ENCODE data around the gene RAPGEF4.

The RAPGEF4 gene

GRCh38 chr2:173001664-173002604 is 266.3 kb downstream of the RAPGEF4 start:
- CTCF ChIA-PET, result interaction anchor here (0.5 kb wide), 1 partner anchor 175 kb away, joined by 3 read pairs; no protein-coding TSS in a partner anchor
- POLR2A ChIA-PET, result no interaction called here
- Histone ChIP-seq H3K27ac (ENCODE audit: extremely low read depth, low read depth, low read length) (no peak overlapping the region; the same call in 1 of the 2 replicates), H3K36me3 (ENCODE audit: control insufficient read depth in 2 of 2, insufficient read depth in 1 of 2, low read length in 2 of 2) (no peaks in the 10 kb centered on the region), H3K9me3 (ENCODE audit: control insufficient read depth, insufficient read depth, low read depth, low read length) (no peaks in the 10 kb centered on the region), H3K4me3 (ENCODE audit: low read depth, low read length) (no peak overlapping the region), H3K4me1 (ENCODE audit: control insufficient read depth, insufficient read depth, low read length) (peaks cover 30% of the 10 kb centered on the region)
- TF ChIP-seq ZNF24 (tag by site-specific recombination; IDR thresholded peaks at IDR 0.05), result no peak
- no peak for TF ChIP-seq ZNF707 (tag by site-specific recombination; IDR thresholded peaks at IDR 0.05)
- TF ChIP-seq ZNF416 (tag by site-specific recombination; IDR thresholded peaks at IDR 0.05), result no peak
- TF ChIP-seq ZFHX2 (tag by site-specific recombination; conservative IDR thresholded peaks at IDR 0.05), result peak; percentile 69
- no peak for TF ChIP-seq ZNF16 (tag by site-specific recombination; IDR thresholded peaks at IDR 0.05; ENCODE audit: low read depth)
- TF ChIP-seq ZNF776 (tag by site-specific recombination; IDR thresholded peaks at IDR 0.05; ENCODE audit: borderline replicate concordance), result no peak
- TF ChIP-seq SP2 (tag by site-specific recombination; IDR thresholded peaks at IDR 0.05), result no peak
- no peak for TF ChIP-seq ZNF174 (tag by site-specific recombination; IDR thresholded peaks at IDR 0.05)
- no peak for TF ChIP-seq ZNF223 (tag by site-specific recombination; IDR thresholded peaks at IDR 0.05)
- TF ChIP-seq ZBTB17 (tag by site-specific recombination; IDR thresholded peaks at IDR 0.05), result no peak
- TF ChIP-seq ZNF510 (tag by site-specific recombination; IDR thresholded peaks at IDR 0.05; ENCODE audit: insufficient replicate concordance), result no peak
- TF ChIP-seq ZNF292 (tag by site-specific recombination; IDR thresholded peaks at IDR 0.05; ENCODE audit: borderline replicate concordance, low read depth), result no peak
- peak; percentile 35; the same call in 1 of the 2 replicates for TF ChIP-seq PRDM10 (tag by site-specific recombination; IDR thresholded peaks at IDR 0.05)
- no peak for TF ChIP-seq ZNF585B (tag by site-specific recombination; IDR thresholded peaks at IDR 0.05)
- TF ChIP-seq ZNF555 (tag by site-specific recombination; conservative IDR thresholded peaks at IDR 0.05), result no peak
- TF ChIP-seq, protein P1, sequence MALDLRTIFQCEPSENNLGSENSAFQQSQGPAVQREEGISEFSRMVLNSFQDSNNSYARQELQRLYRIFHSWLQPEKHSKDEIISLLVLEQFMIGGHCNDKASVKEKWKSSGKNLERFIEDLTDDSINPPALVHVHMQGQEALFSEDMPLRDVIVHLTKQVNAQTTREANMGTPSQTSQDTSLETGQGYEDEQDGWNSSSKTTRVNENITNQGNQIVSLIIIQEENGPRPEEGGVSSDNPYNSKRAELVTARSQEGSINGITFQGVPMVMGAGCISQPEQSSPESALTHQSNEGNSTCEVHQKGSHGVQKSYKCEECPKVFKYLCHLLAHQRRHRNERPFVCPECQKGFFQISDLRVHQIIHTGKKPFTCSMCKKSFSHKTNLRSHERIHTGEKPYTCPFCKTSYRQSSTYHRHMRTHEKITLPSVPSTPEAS (tag by site-specific recombination; IDR thresholded peaks at IDR 0.05), result no peak
- no peak for TF ChIP-seq ZNF621 (tag by site-specific recombination; IDR thresholded peaks at IDR 0.05)
- no peak for TF ChIP-seq BCL11B (tag by site-specific recombination; IDR thresholded peaks at IDR 0.05; ENCODE audit: low read depth)
- no peak for TF ChIP-seq KLF17 (tag by site-specific recombination; IDR thresholded peaks at IDR 0.05)
- TF ChIP-seq KLF16 (tag by site-specific recombination; IDR thresholded peaks at IDR 0.05), result no peak
- TF ChIP-seq ZSCAN23 (tag by site-specific recombination; IDR thresholded peaks at IDR 0.05), result no peak
- TF ChIP-seq GLIS1 (tag by site-specific recombination; IDR thresholded peaks at IDR 0.05), result peak; percentile 32; the same call in 1 of the 2 replicates
- TF ChIP-seq EGR2 (tag by site-specific recombination; IDR thresholded peaks at IDR 0.05; ENCODE audit: low read depth), result peak; percentile 56; the same call in 1 of the 2 replicates
- TF ChIP-seq, protein P2, sequence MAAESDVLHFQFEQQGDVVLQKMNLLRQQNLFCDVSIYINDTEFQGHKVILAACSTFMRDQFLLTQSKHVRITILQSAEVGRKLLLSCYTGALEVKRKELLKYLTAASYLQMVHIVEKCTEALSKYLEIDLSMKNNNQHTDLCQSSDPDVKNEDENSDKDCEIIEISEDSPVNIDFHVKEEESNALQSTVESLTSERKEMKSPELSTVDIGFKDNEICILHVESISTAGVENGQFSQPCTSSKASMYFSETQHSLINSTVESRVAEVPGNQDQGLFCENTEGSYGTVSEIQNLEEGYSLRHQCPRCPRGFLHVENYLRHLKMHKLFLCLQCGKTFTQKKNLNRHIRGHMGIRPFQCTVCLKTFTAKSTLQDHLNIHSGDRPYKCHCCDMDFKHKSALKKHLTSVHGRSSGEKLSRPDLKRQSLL (tag by site-specific recombination; IDR thresholded peaks at IDR 0.05), result no peak
